SK-N-SH (cell line): ENCODE data around the gene TSPO2. TPM values are rescaled to one million over a fixed set of nuclear protein-coding genes. Genes with fewer than 3 reads are reported as not detected.
"Not testable (repeated sequence)": the region's sequence is repeated elsewhere in the genome, so short reads cannot be mapped to it uniquely, and the experiment has no call there.

Source experiments
- CTCF ChIA-PET: fragments of 300-600, 350-600 bp; formaldehyde crosslinking; extraction: SDS; loops from one replicate; lab custom pipeline; 2021; lab: Yijun Ruan, JAX
- POLR2A ChIA-PET: fragments of 350-600 bp; sonication (Branson Sonifier 250); formaldehyde crosslinking; extraction: SDS; loops from one replicate; lab custom pipeline; 2020; ENCODE audit warnings: antibody characterized with exemption, inconsistent platforms; lab: Yijun Ruan, JAX
- DNase-seq: peaks from one replicate; pipeline ENCODE4 v3.0.0; 2012
- H2AFZ ChIP-seq: fragments of 200-600 bp; sonication (generic); 2 replicates; pipeline ENCODE4 v1.8.1; 2016; ENCODE audit warnings: antibody characterized with exemption, mild to moderate bottlenecking, low read depth
- H3F3A ChIP-seq: fragments of 200-600 bp; sonication (generic); replicated peaks from 2 replicates; pipeline ENCODE3; 2016; ENCODE audit warnings: antibody characterized with exemption, mild to moderate bottlenecking; ENCODE audit not compliant: insufficient read depth
- H3K27ac ChIP-seq, 2 experiments: fragments of 200-500 bp in 1 of 2; fragments of 200-600 bp in 1 of 2; sonication (Bioruptor generic) in 1 of 2; sonication (generic), shearing (Covaris generic) in 1 of 2; 2 replicates each; pipeline versions ENCODE4 v1.5.1 to v1.6.1; 2014 to 2016; ENCODE audit warnings: low read depth in 2 of 2, inconsistent platforms in 1 of 2, low read length in 1 of 2, mild to moderate bottlenecking in 1 of 2, mixed read lengths in 1 of 2
- H3K27me3 ChIP-seq: fragments of 200-600 bp; sonication (generic), shearing (Covaris generic); 2 replicates; pipeline ENCODE4 v1.6.1; 2016; ENCODE audit warnings: mixed run types; ENCODE audit not compliant: insufficient read depth
- H3K36me3 ChIP-seq, 2 experiments: fragments of 200-500 bp in 1 of 2; fragments of 200-600 bp in 1 of 2; sonication (Bioruptor generic) in 1 of 2; sonication (generic) in 1 of 2; replicated peaks in 1 of 2; 2 replicates each; pipeline versions ENCODE3 to v1.5.1; 2014 to 2016; ENCODE audit warnings: low read length in 1 of 2, mild to moderate bottlenecking in 1 of 2; ENCODE audit not compliant: insufficient read depth in 2 of 2, control insufficient read depth in 1 of 2
- H3K4me1 ChIP-seq, 2 experiments: fragments of 200-500 bp in 1 of 2; fragments of 200-600 bp in 1 of 2; sonication (Bioruptor generic) in 1 of 2; sonication (generic), shearing (Covaris generic) in 1 of 2; 2 replicates each; pipeline versions ENCODE4 v1.5.1 to v1.6.1; 2014 to 2016; ENCODE audit warnings: low read depth in 1 of 2, low read length in 1 of 2, mixed run types in 1 of 2; ENCODE audit not compliant: insufficient read depth in 2 of 2, control insufficient read depth in 1 of 2
- H3K4me2 ChIP-seq: fragments of 200-600 bp; sonication (generic), shearing (Covaris generic); 2 replicates; pipeline ENCODE4 v1.6.1; 2017; ENCODE audit warnings: mixed run types
- H3K4me3 ChIP-seq, 2 experiments: fragments of 200-500 bp in 1 of 2; fragments of 200-600 bp in 1 of 2; sonication (Bioruptor generic) in 1 of 2; sonication (generic), shearing (Covaris generic) in 1 of 2; 2 replicates each; pipeline versions ENCODE4 v1.5.1 to v1.8.1; 2014 to 2016; ENCODE audit warnings: low read depth in 2 of 2, inconsistent platforms in 1 of 2, low read length in 1 of 2, mild to moderate bottlenecking in 1 of 2, mixed read lengths in 1 of 2, moderate library complexity in 1 of 2
- H3K79me2 ChIP-seq: fragments of 200-600 bp; sonication (generic); 2 replicates; pipeline ENCODE4 v1.8.1; 2017; ENCODE audit warnings: mild to moderate bottlenecking; ENCODE audit not compliant: insufficient read depth
- H3K9ac ChIP-seq: fragments of 200-600 bp; sonication (generic); 2 replicates; pipeline ENCODE4 v1.6.1; 2017; ENCODE audit warnings: mixed run types
- H3K9me2 ChIP-seq: fragments of 200-600 bp; sonication (generic); 2 replicates; pipeline ENCODE4 v1.6.1; 2017; ENCODE audit warnings: mixed run types
- H3K9me3 ChIP-seq: fragments of 200-600 bp; sonication (generic); 2 replicates; pipeline ENCODE4 v1.6.1; 2017; ENCODE audit warnings: mixed run types, mild to moderate bottlenecking, moderate library complexity
- H4K20me1 ChIP-seq: fragments of 200-600 bp; sonication (generic); 2 replicates; pipeline ENCODE4 v1.6.1; 2017; ENCODE audit warnings: mild to moderate bottlenecking, mixed run types; ENCODE audit not compliant: insufficient read depth
- CHD2 ChIP-seq: fragments of 150-350 bp; IDR thresholded peaks from 2 replicates; pipeline ENCODE4 v1.6.1; 2018; ENCODE audit warnings: low read length; ENCODE audit not compliant: partially characterized antibody
- ELF1 ChIP-seq: IDR thresholded peaks from 2 replicates; pipeline ENCODE4 v1.4.0; 2012
- EZH2phosphoT487 ChIP-seq: fragments of 200-600 bp; sonication (generic); IDR thresholded peaks from 2 replicates; pipeline ENCODE4 v1.6.1; 2017; ENCODE audit warnings: low read depth, mixed run types, mild to moderate bottlenecking, antibody characterized with exemption, moderate library complexity, borderline replicate concordance
- FOSL2 ChIP-seq: IDR thresholded peaks from 2 replicates; pipeline ENCODE4 v1.4.0; 2012; ENCODE audit warnings: low read depth, mild to moderate bottlenecking, moderate library complexity, borderline replicate concordance
- FOXM1 ChIP-seq: IDR thresholded peaks from 2 replicates; pipeline ENCODE4 v1.4.0; 2012; ENCODE audit warnings: low read depth, mild to moderate bottlenecking
- GABPA ChIP-seq: IDR thresholded peaks from 2 replicates; pipeline ENCODE4 v1.4.0; 2012; ENCODE audit warnings: low read depth, mild to moderate bottlenecking
- IRF3 ChIP-seq: fragments of 150-350 bp; IDR thresholded peaks from 2 replicates; pipeline ENCODE4 v1.6.1; 2016; ENCODE audit warnings: mild to moderate bottlenecking, low read depth, low read length
- MEF2A ChIP-seq: IDR thresholded peaks from 2 replicates; pipeline ENCODE4 v1.4.0; 2012; ENCODE audit warnings: low read depth, borderline replicate concordance
- PBX3 ChIP-seq: IDR thresholded peaks from 2 replicates; pipeline ENCODE4; 2012
- RAD21 ChIP-seq: IDR thresholded peaks from 2 replicates; pipeline ENCODE4 v1.6.1; 2012; ENCODE audit warnings: mild to moderate bottlenecking, low read length
- RCOR1 ChIP-seq: fragments of 150-350 bp; IDR thresholded peaks from 2 replicates; pipeline ENCODE4 v1.6.1; 2017; ENCODE audit warnings: antibody characterized with exemption, low read length
- RXRA ChIP-seq: IDR thresholded peaks from 2 replicates; pipeline ENCODE4 v1.4.0; 2012; ENCODE audit warnings: low read depth, mild to moderate bottlenecking, borderline replicate concordance
- TEAD4 ChIP-seq: IDR thresholded peaks from 2 replicates; pipeline ENCODE4 v1.4.0; 2012; ENCODE audit warnings: mild to moderate bottlenecking, borderline replicate concordance; ENCODE audit not compliant: insufficient read depth
- WGBS: methylation state at CpG from one replicate; pipeline ENCODE4 v1.1.6; 2017; ENCODE audit warnings: low lambda C conversion rate; 5-methylcytosine and 5-hydroxymethylcytosine counted together
- polyA plus RNA-seq, 3 experiments: library from polyadenylated mRNA; depleted of rRNA; stranded (reverse); fragments of >200 nt; gene quantifications; 2 replicates each; pipeline ENCODE4 v1.2.3, GENCODE V29; 2012
- TF ChIP-seq, protein P1 (sequence below): IDR thresholded peaks from 2 replicates; pipeline ENCODE4 v1.4.0; 2012; ENCODE audit warnings: low read depth

The TSPO2 gene
- polyA plus RNA-seq, 1 of the 3 experiments (the other 2 are of a cell fraction) = not detected

DNA sequence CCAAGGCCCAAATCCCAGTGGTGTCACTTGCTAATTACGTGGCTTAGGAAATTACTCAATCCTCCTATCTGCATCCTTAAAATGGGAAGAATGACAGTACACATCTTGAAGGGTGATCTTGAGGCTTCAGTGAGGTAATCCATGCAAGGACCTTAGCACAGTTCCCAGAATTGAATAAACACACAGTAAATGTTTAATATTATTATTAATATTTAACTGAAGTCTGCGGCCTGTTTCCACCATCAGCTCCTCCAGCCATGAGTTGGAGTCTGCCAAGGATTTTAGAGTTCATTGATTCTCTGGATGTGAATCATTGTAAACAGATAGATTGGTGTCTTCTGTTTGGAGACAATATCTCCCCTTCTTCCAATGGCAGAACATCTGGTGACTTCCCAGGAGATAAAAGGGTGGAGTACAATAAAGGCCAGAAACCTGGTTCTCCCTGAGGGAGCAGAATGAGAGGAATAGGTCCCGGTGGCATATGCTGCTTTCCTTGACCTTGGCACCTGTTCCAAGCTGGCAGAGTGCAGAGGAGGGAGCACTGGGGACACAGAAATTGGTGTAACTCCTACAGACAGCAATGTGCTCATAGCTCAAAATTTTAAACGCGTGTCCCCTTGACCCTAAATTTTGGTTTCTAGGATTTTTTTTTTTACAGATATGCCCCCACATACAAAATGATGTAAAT, 28.7 kb upstream of the TSPO2 start:
- Histone ChIP-seq H3K4me2 (no peak overlapping the region), H3K9ac (no peak overlapping the region), H3K4me3 (no peak overlapping the region), H3K27me3 (no peaks in the 10 kb centered on the region; the same call in 1 of the 2 replicates), H3K9me3 (no peaks in the 10 kb centered on the region), H2AFZ (no peak overlapping the region), H3K4me1 (peaks cover 0 to 5% of the 10 kb centered on the region in 2 experiments; a peak in 1 of 4 replicates), H3K79me2 (no peaks in the 10 kb centered on the region), H3K27ac (no peak overlapping the region), H3K9me2 (no peaks in the 10 kb centered on the region), H4K20me1 (no peaks in the 10 kb centered on the region), H3K36me3 (no peaks in the 10 kb centered on the region), H3F3A (no peaks in the 10 kb centered on the region)
- WGBS = 64% methylated on average over 5 of the region's 5 CpGs
- ChIA-PET CTCF (interaction anchor here (0.6 to 2.6 kb wide), 4 partner anchors 14 to 1250 kb away, joined by 3 to 18 read pairs (median 4); no protein-coding TSS in a partner anchor), POLR2A (no interaction called here)
- no peak for TF ChIP-seq ELF1
- no peak for TF ChIP-seq CHD2
- TF ChIP-seq FOXM1 = no peak
- no peak for TF ChIP-seq EZH2phosphoT487
- TF ChIP-seq IRF3 = no peak
- TF ChIP-seq, protein P1, sequence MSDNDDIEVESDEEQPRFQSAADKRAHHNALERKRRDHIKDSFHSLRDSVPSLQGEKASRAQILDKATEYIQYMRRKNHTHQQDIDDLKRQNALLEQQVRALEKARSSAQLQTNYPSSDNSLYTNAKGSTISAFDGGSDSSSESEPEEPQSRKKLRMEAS = no peak
- no peak for TF ChIP-seq MEF2A
- no peak for DNase-seq

GRCh38 chr6:41014780-41015179, 27.5 kb upstream of the TSPO2 start:
- no peak overlapping the region for H3K4me3 ChIP-seq
- H3K79me2 ChIP-seq = no peaks in the 10 kb centered on the region
- no peaks in the 10 kb centered on the region for H3K9me3 ChIP-seq
- H3K27me3 ChIP-seq = no peaks in the 10 kb centered on the region; the same call in 1 of the 2 replicates
- H3K9me2 ChIP-seq = no peaks in the 10 kb centered on the region
- no peak overlapping the region for H3K27ac ChIP-seq
- TF ChIP-seq TEAD4 (no peak), RXRA (no peak), RCOR1 (no peak), FOSL2 (no peak), PBX3 (no peak), GABPA (no peak), RAD21 (no peak), IRF3 (no peak)
- no peak for DNase-seq
- no peaks in the 10 kb centered on the region for H4K20me1 ChIP-seq
- peaks cover 0 to 5% of the 10 kb centered on the region in 2 experiments; a peak in 1 of 4 replicates for H3K4me1 ChIP-seq
- ChIA-PET POLR2A (no interaction called here), CTCF (interaction anchor here (1.2 to 2.6 kb wide), 3 partner anchors 13 to 51 kb away, joined by 4 to 18 read pairs (median 4); no protein-coding TSS in a partner anchor)
- no peaks in the 10 kb centered on the region for H3K36me3 ChIP-seq
- H3F3A ChIP-seq = no peaks in the 10 kb centered on the region
- H3K9ac ChIP-seq = no peak overlapping the region
- WGBS = 69% methylated on average over 4 of the region's 4 CpGs
- H2AFZ ChIP-seq = no peak overlapping the region
- no peak overlapping the region for H3K4me2 ChIP-seq

DNA sequence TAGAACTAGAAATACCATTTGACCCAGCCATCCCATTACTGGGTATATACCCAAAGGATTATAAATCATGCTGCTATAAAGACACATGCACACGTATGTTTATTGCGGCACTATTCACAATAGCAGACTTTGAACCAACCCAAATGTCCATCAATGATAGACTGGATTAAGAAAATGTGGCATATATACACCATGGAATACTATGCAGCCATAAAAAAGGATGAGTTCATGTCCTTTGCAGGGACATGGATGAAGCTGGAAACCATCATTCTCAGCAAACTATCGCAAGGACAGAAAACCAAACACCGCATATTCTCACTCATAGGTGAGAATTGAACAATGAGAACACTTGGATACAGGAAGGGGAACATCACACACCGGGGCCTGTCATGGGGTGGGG, 26.4 kb upstream of the TSPO2 start:
- H3K4me2 ChIP-seq, DNase-seq, H3K9me3 ChIP-seq, H3K79me2 ChIP-seq, H3K4me3 ChIP-seq, H3F3A ChIP-seq, POLR2A ChIA-PET, H3K9me2 ChIP-seq, H3K27me3 ChIP-seq, H3K36me3 ChIP-seq, H4K20me1 ChIP-seq, H3K27ac ChIP-seq, H3K4me1 ChIP-seq, H2AFZ ChIP-seq, H3K9ac ChIP-seq: not testable (repeated sequence)
- 84% methylated on average over 5 of the region's 5 CpGs for WGBS
- CTCF ChIA-PET = interaction anchor here (1.2 kb wide), 1 partner anchor 16 kb away, joined by 4 read pairs; no protein-coding TSS in a partner anchor
